Kidney (tissue), 14 donors: Measurements from ENCODE around the gene SLC9A3. TPM values are rescaled to one million over a fixed set of nuclear protein-coding genes. Genes with fewer than 3 reads are reported as not detected.

Experiments
- DNase-seq, 5 donors: peaks; one replicate each; pipeline ENCODE4 v3.0.0-alpha.2; 2013 to 2020
- FAIRE-seq: peaks from 2 replicates; lab custom pipeline; 2012; peaks lifted over from hg19 to GRCh38; lab: Jason Lieb, UNC
- H3K27ac ChIP-seq, 2 donors: one replicate each; pipeline ENCODE4 v1.7.0; 2013; ENCODE audit warnings: low read depth in 2 of 2, low read length in 2 of 2, inconsistent platforms in 1 of 2
- H3K27me3 ChIP-seq: one replicate; pipeline ENCODE4 v1.7.1; 2013; ENCODE audit warnings: low read length, inconsistent platforms; ENCODE audit not compliant: control insufficient read depth, insufficient read depth
- H3K36me3 ChIP-seq, 3 donors: one replicate each; pipeline versions ENCODE4 v1.7.0 to v1.7.1; 2013; ENCODE audit warnings: low read length in 3 of 3, control low read depth in 1 of 3, inconsistent platforms in 1 of 3; ENCODE audit not compliant: insufficient read depth in 3 of 3, control insufficient read depth in 2 of 3
- H3K4me1 ChIP-seq, 3 donors: one replicate each; pipeline versions ENCODE4 v1.7.0 to v1.7.1; 2013; ENCODE audit warnings: low read length in 3 of 3, inconsistent platforms in 1 of 3, low read depth in 1 of 3; ENCODE audit not compliant: control insufficient read depth in 2 of 3, insufficient read depth in 2 of 3
- H3K4me3 ChIP-seq, 3 donors: one replicate each; pipeline versions ENCODE4 v1.7.0 to v1.8.1; 2013; ENCODE audit warnings: low read length in 3 of 3, control low read depth in 1 of 3, inconsistent platforms in 1 of 3
- H3K9ac ChIP-seq, 3 donors: one replicate each; pipeline versions ENCODE4 v1.7.0 to v1.7.1; 2013; ENCODE audit warnings: low read length in 3 of 3, control low read depth in 1 of 3, inconsistent platforms in 1 of 3
- H3K9me3 ChIP-seq, 3 donors: one replicate each; pipeline versions ENCODE4 v1.7.0 to v1.7.1; 2013; ENCODE audit warnings: low read length in 3 of 3, control low read depth in 1 of 3, inconsistent platforms in 1 of 3; ENCODE audit not compliant: control insufficient read depth in 2 of 3, insufficient read depth in 1 of 3
- CTCF ChIP-seq: IDR thresholded peaks from 3 replicates; pipeline ENCODE4 v1.5.1; 2012; ENCODE audit warnings: mild to moderate bottlenecking, moderate library complexity, borderline replicate concordance; ENCODE audit not compliant: insufficient read depth; ENCODE audit errors: extremely low read depth
- intact Hi-C: fragments of 100-400 bp; cut with DNase I; formaldehyde crosslinking; loops from one replicate; pipeline ENCODE4 v1.11.1; 2022
- polyA plus RNA-seq: library from polyadenylated mRNA; stranded (reverse); fragments of 350-450 nt; fragmentation: Illumina TruSeq; extraction: RNeasy Lipid Tissue Mini Kit (QIAGEN cat#74804); gene quantifications from one replicate; pipeline ENCODE4 v1.2.3, GENCODE V29; 2014; ENCODE audit warnings: low read depth, low replicate concordance; ENCODE audit not compliant: insufficient read depth
- total RNA-seq: library from RNA; stranded (reverse); fragmentation: NEBNext Ultra II Directional; extraction: Animal tissue kit (Norgen Biotek cat#: 25700); gene quantifications from one replicate; pipeline ENCODE4 v1.2.1, GENCODE V29; 2021
- donor health status: control.
- donor health status: control.
- donor health status: control.
- donor health status: control.
- donor health status: control.
- donor health status: DM: yes; HTN: yes; CAD: no.
- donor health status: Normal renal cell carcinoma (clear cell type).

SLC9A3 gene
- total and polyA plus RNA-seq, 2 donors from 2014 or later: 10.5 to 36.9 TPM

- H3K9me3 ChIP-seq: peaks cover 0 to under 1% (median 0%) of the 10 kb centered on the region in 3 donors
- no peak for FAIRE-seq
- no peaks in the 10 kb centered on the region for H3K36me3 ChIP-seq
- no peak overlapping the region for H3K4me3 ChIP-seq
- no peak overlapping the region for H3K9ac ChIP-seq
- H3K27me3 ChIP-seq: peaks cover 3% of the 10 kb centered on the region
- H3K4me1 ChIP-seq: no peaks in the 10 kb centered on the region
- peak in 1 of 5 donors; percentile 20 for DNase-seq
- TF ChIP-seq CTCF: no peak
- intact Hi-C loops: no loop called here
- no peak overlapping the region for H3K27ac ChIP-seq
These were observed 46.2 kb upstream of the SLC9A3 start for GRCh38 chr5:570446-570845.

- H3K4me3 ChIP-seq: no peak overlapping the region
- TF ChIP-seq CTCF: no peak
- H3K36me3 ChIP-seq: no peaks in the 10 kb centered on the region
- no peaks in the 10 kb centered on the region for H3K4me1 ChIP-seq
- intact Hi-C loops: no loop called here
- H3K27me3 ChIP-seq: peaks cover 3% of the 10 kb centered on the region
- no peaks in the 10 kb centered on the region for H3K9me3 ChIP-seq
- DNase-seq (peak in 2 of 5 donors; percentile 18 to 61), FAIRE-seq (no peak)
- no peak overlapping the region for H3K9ac ChIP-seq
- H3K27ac ChIP-seq: no peak overlapping the region
These were observed 45.7 kb upstream of the SLC9A3 start for GRCh38 chr5:569868-570361.

GRCh38 chr5:569358-569867 is 45.2 kb upstream of the SLC9A3 start:
- H3K4me3 ChIP-seq: no peak overlapping the region
- DNase-seq: peak in 1 of 5 donors; percentile 27
- H3K27me3 ChIP-seq: peaks cover 3% of the 10 kb centered on the region
- no peaks in the 10 kb centered on the region for H3K4me1 ChIP-seq
- H3K36me3 ChIP-seq: no peaks in the 10 kb centered on the region
- no peak for TF ChIP-seq CTCF
- intact Hi-C loops: no loop called here
- no peak overlapping the region for H3K27ac ChIP-seq
- H3K9ac ChIP-seq: no peak overlapping the region
- H3K9me3 ChIP-seq: no peaks in the 10 kb centered on the region
- FAIRE-seq: no peak

GRCh38 chr5:568809-569208 is 44.6 kb upstream of the SLC9A3 start:
- H3K9ac ChIP-seq: no peak overlapping the region
- no peak overlapping the region for H3K27ac ChIP-seq
- peaks cover 3% of the 10 kb centered on the region for H3K27me3 ChIP-seq
- no peak overlapping the region for H3K4me3 ChIP-seq
- no peaks in the 10 kb centered on the region for H3K9me3 ChIP-seq
- TF ChIP-seq CTCF: no peak
- DNase-seq: peak in 1 of 5 donors; percentile 15
- no peaks in the 10 kb centered on the region for H3K4me1 ChIP-seq
- intact Hi-C loops: no loop called here
- FAIRE-seq: no peak
- H3K36me3 ChIP-seq: no peaks in the 10 kb centered on the region
